Stimulated activated CD8-positive, alpha-beta memory T cell treated with anti-CD3 and anti-CD28 coated beads, Interleukin-15, amount 100 ng/mL, for 4 hours (primary cell): Measurements from ENCODE around the gene ADAM15.
A peak's percentile ranks its signal among the peaks of the same experiment; 100 is the strongest.

Source experiments
- DNase-seq, 2 donors: peaks; one replicate each; pipeline ENCODE4 v3.0.0-alpha.2; 2020; ENCODE audit warnings: low read depth in 2 of 2

ADAM15 gene, protein sequence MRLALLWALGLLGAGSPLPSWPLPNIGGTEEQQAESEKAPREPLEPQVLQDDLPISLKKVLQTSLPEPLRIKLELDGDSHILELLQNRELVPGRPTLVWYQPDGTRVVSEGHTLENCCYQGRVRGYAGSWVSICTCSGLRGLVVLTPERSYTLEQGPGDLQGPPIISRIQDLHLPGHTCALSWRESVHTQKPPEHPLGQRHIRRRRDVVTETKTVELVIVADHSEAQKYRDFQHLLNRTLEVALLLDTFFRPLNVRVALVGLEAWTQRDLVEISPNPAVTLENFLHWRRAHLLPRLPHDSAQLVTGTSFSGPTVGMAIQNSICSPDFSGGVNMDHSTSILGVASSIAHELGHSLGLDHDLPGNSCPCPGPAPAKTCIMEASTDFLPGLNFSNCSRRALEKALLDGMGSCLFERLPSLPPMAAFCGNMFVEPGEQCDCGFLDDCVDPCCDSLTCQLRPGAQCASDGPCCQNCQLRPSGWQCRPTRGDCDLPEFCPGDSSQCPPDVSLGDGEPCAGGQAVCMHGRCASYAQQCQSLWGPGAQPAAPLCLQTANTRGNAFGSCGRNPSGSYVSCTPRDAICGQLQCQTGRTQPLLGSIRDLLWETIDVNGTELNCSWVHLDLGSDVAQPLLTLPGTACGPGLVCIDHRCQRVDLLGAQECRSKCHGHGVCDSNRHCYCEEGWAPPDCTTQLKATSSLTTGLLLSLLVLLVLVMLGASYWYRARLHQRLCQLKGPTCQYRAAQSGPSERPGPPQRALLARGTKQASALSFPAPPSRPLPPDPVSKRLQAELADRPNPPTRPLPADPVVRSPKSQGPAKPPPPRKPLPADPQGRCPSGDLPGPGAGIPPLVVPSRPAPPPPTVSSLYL

DNA sequence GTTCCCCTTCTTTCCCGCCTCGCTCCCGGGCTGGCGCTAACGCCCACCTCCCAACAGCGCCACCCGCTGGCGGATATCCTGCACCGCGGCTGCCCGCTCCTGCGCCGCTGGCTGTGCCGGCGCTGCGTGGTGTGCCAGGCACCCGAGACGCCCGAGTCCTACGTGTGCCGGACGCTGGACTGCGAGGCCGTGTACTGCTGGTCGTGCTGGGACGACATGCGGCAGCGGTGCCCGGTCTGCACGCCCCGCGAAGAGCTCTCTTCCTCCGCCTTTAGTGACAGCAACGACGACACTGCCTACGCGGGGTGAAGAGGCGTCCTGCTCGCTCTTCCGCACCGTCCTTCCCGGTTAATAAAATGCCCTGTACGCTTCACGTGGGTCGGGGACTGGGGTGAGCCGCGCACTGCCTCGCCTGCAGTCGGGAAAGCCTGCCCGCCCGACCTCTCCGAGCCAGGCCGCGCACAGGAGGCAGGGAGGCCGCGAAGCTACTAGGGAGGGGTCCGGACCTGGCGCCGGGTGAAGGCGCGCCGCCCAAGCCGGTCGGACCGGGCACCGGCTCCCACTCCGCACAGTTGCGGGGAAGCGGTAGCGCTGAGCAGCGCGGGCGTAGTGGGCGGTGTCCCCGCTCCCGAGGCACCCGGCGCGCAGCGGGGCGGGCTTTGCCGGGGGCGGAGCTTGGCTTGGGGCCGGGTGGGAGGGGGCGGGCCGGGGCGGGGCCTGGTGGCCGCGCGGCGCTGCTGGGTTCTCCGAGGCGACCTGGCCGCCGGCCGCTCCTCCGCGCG, at the start of gene ADAM15:
Gene ADAM15 (plus strand): TSS at position 757 of the 782 bp plus-strand sequence. CDS start 71 bp downstream, outside the sequence.
- peak; percentile 46 to 70 for DNase-seq

DNA sequence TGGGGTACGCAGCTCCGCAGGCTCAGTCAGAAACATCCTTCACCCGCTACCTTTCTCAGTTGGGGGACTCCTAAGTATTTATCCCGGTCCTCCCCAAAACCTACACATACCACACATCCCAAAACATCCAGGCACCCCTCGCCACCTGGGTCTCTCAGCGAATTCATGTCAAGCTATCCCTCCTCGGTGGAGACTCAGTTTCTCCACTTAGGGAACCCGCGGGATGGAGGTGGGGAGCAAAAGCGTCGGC, 49.8 kb upstream of the ADAM15 start:
- no peak for DNase-seq

DNA sequence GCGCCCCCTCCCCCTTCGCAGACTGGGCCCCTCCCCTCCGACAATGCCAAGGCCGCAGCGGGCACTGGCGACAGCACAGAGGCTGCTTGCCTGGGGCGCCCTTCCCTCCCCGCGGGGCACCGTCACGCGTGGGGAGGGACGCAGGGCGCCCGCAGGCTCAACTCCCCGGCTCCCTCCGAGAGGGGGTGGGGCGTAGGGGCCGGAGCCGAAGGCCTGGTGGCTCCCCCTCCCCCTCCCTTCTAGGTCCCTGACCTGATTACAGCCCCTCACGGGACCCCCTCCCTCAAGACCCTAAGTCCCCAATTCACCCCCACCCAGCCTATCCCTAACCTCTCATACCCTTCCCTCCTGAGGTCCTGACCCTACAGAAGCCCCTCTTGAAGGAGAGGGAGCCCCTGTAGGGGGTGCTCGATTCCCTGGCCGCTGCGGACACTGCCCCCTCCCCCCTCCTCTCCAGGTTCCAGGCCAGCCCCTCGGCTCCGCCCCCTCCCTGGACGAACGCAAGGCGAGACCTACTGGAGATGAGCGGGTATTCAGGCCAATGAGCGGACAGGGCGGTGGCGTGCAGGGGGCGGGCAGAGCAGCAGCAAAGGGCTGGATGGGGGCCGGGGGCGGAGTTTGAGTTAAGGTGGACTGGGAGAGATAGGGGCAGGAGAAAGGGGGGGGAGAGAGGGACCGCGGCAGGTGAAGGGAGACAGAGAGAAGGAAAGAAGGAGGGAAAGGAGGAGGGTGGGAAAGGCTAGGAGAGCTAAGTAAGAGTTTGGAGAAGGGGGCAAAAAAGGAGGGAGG, 49.2 kb upstream of the ADAM15 start:
- peak; percentile 93 to 97 for DNase-seq

- DNase-seq = no peak
These were observed 48.5 kb upstream of the ADAM15 start, which contains the start of gene ZBTB7B for GRCh38 chr1:155002464-155003226. ZBTB7B (plus strand) TSS chr1:155002802; CDS start chr1:155014661, 11,859 bp downstream.

- DNase-seq = no peak
These were observed 47.8 kb upstream of the ADAM15 start for GRCh38 chr1:155003227-155003765.

GRCh38 chr1:155003766-155004351, 47.3 kb upstream of the ADAM15 start:
- no peak for DNase-seq

- DNase-seq = no peak
These were observed 46.6 kb upstream of the ADAM15 start for GRCh38 chr1:155004352-155005075.

- DNase-seq = no peak
These were observed 45.8 kb upstream of the ADAM15 start for GRCh38 chr1:155005076-155006011.

DNA sequence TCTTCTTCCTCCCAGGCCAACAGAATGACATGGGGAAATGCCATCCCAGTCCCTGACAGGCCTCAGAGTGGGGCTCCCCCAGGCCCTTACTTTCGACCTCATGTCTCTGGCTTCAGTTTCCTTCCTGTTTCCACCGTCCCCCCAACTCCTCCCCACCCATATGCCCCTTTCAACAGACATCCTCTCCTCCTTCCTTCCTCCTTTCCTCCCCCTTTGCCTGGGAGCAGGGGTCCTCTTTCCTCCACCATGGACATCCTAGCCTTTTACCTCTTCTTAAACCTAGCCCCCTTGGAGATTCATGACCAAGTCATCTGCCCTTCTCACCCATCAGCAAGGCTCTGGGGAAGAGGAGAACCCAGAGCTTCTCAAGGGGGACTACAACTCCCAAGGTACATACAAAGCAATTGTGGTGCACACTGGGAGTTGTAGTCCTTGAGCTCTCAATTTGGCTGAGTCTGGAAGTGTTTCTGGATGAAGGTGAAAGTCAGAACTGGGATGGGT, 44.5 kb upstream of the ADAM15 start:
- DNase-seq = no peak

- DNase-seq = no peak
These were observed 43.8 kb upstream of the ADAM15 start for GRCh38 chr1:155007251-155007828.

- no peak for DNase-seq
These were observed 42.8 kb upstream of the ADAM15 start for GRCh38 chr1:155008015-155008941.

- no peak for DNase-seq
These were observed 41.9 kb upstream of the ADAM15 start for GRCh38 chr1:155009221-155009711.

- no peak for DNase-seq
These were observed 41.4 kb upstream of the ADAM15 start for GRCh38 chr1:155009742-155010141.

DNA sequence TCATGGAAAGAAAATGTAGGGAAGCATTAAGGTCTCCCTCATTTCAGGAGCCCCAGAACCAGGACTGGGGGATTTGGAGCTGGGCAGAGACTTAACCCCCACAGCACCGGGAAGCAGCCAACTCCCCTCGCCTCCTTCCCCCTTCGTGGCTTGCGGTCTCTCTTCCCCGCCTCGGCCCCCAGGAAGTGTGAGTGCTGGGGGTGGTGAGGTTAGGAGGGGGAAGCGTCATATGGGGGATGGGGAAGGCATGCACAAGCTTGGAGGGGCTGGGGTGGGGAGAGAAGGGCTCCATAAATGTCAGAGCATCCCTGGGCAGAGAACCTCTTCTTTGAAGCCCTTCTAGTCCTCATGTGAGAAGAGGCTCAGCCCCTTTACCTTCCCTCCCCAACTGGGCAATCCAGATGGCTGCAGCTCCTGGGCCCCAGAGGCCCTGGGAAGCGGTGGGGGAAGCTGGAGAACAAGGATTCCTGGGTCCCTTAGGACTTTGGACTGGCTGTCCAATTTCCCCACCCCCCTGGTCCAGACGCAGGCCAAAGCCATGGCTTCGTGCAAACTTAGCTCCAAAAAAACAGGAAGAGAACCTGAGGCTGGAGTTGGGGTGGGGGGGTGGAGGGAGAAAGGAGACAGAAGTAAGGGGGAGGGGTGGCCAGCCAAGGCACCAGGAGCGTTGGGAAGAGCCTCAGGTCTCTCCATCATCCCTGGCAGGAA, 40.8 kb upstream of the ADAM15 start:
- no peak for DNase-seq

DNA sequence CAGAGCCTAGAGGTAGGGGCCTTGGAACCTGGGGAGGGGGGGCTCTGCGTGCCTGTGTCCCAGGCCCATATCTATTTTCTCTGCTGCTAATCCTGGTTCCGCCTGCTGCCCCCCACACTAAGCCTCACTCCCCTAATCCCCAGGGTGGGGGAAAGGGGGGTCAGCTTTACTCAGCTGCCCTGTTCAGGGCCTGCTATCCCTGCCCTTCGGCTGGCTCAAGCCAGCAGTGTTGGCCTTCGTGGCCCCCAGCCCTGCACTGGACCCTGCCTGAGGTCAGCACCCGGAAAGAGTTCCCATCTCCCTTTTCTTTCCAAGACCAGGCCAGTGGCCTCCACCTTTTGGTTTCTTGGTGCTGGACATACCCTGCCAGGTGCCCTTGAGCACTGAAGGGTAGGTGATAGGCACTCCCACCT, 40.1 kb upstream of the ADAM15 start:
- no peak for DNase-seq
